Effector CD4-positive, alpha-beta T cell (primary cell): Measurements from ENCODE around the gene GPR137B.

Experiments used
- DNase-seq: peaks from one replicate; pipeline ENCODE4 v3.0.0-alpha.2; 2020

Gene GPR137B

GRCh38 chr1:236204656-236205055 is 62.3 kb downstream of the GPR137B start:
- DNase-seq = no peak

GRCh38 chr1:236206548-236206947 is 64.2 kb downstream of the GPR137B start:
- no peak for DNase-seq

GRCh38 chr1:236207121-236207520 is 64.8 kb downstream of the GPR137B start:
- DNase-seq = no peak

GRCh38 chr1:236207569-236207968 is 65.2 kb downstream of the GPR137B start:
- DNase-seq = no peak

- no peak for DNase-seq
Observed at GRCh38 chr1:236209185-236209584, 66.8 kb downstream of the GPR137B start.

- no peak for DNase-seq
Observed at GRCh38 chr1:236209713-236210112, 67.4 kb downstream of the GPR137B start.

GRCh38 chr1:236211815-236212214 is 69.5 kb downstream of the GPR137B start:
- DNase-seq = no peak

GRCh38 chr1:236213534-236213933 is 71.2 kb downstream of the GPR137B start:
- DNase-seq = no peak

GRCh38 chr1:236214761-236215160 is 72.4 kb downstream of the GPR137B start:
- no peak for DNase-seq

- DNase-seq = no peak
Observed at GRCh38 chr1:236220473-236220872, 78.1 kb downstream of the GPR137B start.

GRCh38 chr1:236222632-236223031 is 80.3 kb downstream of the GPR137B start:
- no peak for DNase-seq

GRCh38 chr1:236228411-236228810 is 86.1 kb downstream of the GPR137B start:
- no peak for DNase-seq

GRCh38 chr1:236235116-236235515 is 92.8 kb downstream of the GPR137B start:
- no peak for DNase-seq

GRCh38 chr1:236239092-236239585 is 96.8 kb downstream of the GPR137B start:
- DNase-seq = no peak

GRCh38 chr1:236240675-236241074 is 98.3 kb downstream of the GPR137B start:
- no peak for DNase-seq

- no peak for DNase-seq
Observed at GRCh38 chr1:236242568-236242967, 100.2 kb downstream of the GPR137B start.

GRCh38 chr1:236247286-236247685 is 104.9 kb downstream of the GPR137B start:
- DNase-seq = no peak

GRCh38 chr1:236251587-236251986 is 109.2 kb downstream of the GPR137B start:
- DNase-seq = no peak

- no peak for DNase-seq
Observed at GRCh38 chr1:236253119-236253518, 110.8 kb downstream of the GPR137B start.

GRCh38 chr1:236253918-236254637 is 111.7 kb downstream of the GPR137B start:
- no peak for DNase-seq

GRCh38 chr1:236257216-236257615 is 114.9 kb downstream of the GPR137B start:
- DNase-seq = no peak

GRCh38 chr1:236258114-236258622 is 115.8 kb downstream of the GPR137B start:
- no peak for DNase-seq
